ENCODE results near the gene RAB11FIP3.
"Not testable (repeated sequence)": the region's sequence is repeated elsewhere in the genome, so short reads cannot be mapped to it uniquely, and the experiment has no call there.

RAB11FIP3 gene

DNA sequence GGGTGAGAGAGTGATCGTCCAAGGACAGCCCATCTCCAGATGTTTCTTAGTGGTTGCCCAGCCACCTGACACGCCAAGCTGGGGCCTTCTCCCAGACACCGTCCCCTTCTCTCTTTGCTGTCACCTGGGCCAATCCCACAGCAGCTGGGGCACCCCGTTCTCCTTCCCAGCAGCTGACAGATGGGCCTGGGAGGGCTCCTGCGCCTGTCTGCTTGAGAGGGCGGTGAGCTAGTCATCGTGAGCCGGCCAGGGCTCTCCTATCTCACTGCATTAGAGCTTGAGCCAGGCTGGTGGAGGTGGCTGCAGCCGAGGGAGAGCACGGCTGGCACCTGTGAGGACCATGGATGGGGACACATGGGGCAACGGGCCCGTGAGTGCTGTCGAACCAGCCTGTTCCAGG, 41.2 kb downstream of the RAB11FIP3 start:
- TF ChIP-seq, protein P1, sequence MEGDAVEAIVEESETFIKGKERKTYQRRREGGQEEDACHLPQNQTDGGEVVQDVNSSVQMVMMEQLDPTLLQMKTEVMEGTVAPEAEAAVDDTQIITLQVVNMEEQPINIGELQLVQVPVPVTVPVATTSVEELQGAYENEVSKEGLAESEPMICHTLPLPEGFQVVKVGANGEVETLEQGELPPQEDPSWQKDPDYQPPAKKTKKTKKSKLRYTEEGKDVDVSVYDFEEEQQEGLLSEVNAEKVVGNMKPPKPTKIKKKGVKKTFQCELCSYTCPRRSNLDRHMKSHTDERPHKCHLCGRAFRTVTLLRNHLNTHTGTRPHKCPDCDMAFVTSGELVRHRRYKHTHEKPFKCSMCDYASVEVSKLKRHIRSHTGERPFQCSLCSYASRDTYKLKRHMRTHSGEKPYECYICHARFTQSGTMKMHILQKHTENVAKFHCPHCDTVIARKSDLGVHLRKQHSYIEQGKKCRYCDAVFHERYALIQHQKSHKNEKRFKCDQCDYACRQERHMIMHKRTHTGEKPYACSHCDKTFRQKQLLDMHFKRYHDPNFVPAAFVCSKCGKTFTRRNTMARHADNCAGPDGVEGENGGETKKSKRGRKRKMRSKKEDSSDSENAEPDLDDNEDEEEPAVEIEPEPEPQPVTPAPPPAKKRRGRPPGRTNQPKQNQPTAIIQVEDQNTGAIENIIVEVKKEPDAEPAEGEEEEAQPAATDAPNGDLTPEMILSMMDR (conservative IDR thresholded peaks at IDR 0.05), result no peak
- H3K27ac ChIP-seq, result no peak overlapping the region

DNA sequence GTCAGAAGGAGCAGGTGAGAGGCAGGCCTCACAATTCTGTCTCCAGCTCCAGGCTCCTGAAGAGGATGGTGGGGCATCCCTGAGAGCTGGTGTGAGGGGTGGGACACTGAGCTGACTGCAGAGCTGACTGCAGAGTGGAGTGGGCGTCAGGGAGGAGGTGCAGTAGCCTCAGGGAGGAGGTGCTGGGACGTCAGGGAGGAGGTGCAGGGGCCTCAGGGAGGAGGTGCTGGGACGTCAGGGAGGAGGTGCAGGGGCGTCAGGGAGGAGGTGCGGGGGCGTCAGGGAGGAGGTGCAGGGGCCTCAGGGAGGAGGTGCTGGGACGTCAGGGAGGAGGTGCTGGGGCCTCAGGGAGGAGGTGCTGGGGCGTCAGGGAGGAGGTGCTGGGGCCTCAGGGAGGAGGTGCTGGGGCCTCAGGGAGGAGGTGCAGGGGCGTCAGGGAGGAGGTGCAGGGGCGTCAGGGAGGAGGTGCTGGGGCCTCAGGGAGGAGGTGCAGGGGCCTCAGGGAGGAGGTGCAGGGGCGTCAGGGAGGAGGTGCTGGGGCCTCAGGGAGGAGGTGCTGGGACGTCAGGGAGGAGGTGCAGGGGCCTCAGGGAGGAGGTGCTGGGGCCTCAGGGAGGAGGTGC, 41.9 kb downstream of the RAB11FIP3 start:
- not testable (repeated sequence) for H3K27ac ChIP-seq

DNA sequence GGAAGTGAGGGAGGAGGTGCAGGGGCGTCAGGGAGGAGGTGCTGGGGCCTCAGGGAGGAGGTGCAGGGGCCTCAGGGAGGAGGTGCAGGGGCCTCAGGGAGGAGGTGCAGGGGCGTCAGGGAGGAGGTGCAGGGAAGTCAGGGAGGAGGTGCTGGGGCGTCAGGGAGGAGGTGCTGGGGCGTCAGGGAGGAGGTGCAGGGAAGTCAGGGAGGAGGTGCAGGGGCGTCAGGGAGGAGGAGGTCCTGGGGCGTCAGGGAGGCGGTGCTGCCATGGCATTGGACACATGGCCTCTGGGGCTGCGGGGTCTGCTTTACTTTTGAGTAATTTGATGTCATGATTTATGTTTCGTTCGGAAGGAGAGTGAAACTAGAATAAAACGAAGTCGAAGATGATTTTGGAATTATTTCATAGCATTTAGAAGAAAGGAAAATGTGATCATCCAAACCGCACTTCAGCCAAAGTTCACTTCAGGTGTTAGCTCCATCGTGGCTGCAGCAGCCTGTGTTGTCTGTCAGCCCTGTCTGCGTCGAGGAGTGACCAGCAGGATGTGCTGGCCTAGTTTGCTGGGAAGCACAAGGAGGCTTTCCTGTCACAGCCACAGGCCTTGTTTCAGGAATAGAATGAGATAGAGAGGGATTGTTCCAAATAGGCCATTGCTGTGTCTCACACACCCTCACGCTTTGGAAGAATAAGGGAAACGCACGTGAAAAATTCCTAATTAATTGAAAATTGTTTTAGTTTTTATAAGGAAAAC, 42.8 kb downstream of the RAB11FIP3 start:
- TF ChIP-seq, protein P1 (conservative IDR thresholded peaks at IDR 0.05), result no peak
- no peak overlapping the region for H3K27ac ChIP-seq

- not testable (repeated sequence) for H3K27ac ChIP-seq
Observed at GRCh38 chr16:469459-469858, 44.0 kb downstream of the RAB11FIP3 start.

- H3K27ac ChIP-seq, result no peak overlapping the region
- TF ChIP-seq, protein P1 (conservative IDR thresholded peaks at IDR 0.05), result no peak
Observed at GRCh38 chr16:470418-470817, 45.0 kb downstream of the RAB11FIP3 start.

GRCh38 chr16:471353-472198, 46.1 kb downstream of the RAB11FIP3 start:
- no peak overlapping the region for H3K27ac ChIP-seq
- TF ChIP-seq, protein P1 (conservative IDR thresholded peaks at IDR 0.05), result no peak

GRCh38 chr16:472199-472504, 46.7 kb downstream of the RAB11FIP3 start:
- no peak overlapping the region for H3K27ac ChIP-seq
- TF ChIP-seq, protein P1 (conservative IDR thresholded peaks at IDR 0.05), result no peak

- TF ChIP-seq, protein P1 (conservative IDR thresholded peaks at IDR 0.05), result no peak
- H3K27ac ChIP-seq, result no peak overlapping the region
Observed at GRCh38 chr16:473046-474043, 47.9 kb downstream of the RAB11FIP3 start.

Measured in VCaP (cell line).